Middle frontal gyrus (tissue), 1 donor: ENCODE results near the gene NRP2.

Experiments used
- DNase-seq: peaks from one replicate; pipeline ENCODE4 v3.0.0-alpha.2; 2015; ENCODE audit warnings: low spot score; ENCODE audit errors: extremely low spot score

Gene NRP2

DNA sequence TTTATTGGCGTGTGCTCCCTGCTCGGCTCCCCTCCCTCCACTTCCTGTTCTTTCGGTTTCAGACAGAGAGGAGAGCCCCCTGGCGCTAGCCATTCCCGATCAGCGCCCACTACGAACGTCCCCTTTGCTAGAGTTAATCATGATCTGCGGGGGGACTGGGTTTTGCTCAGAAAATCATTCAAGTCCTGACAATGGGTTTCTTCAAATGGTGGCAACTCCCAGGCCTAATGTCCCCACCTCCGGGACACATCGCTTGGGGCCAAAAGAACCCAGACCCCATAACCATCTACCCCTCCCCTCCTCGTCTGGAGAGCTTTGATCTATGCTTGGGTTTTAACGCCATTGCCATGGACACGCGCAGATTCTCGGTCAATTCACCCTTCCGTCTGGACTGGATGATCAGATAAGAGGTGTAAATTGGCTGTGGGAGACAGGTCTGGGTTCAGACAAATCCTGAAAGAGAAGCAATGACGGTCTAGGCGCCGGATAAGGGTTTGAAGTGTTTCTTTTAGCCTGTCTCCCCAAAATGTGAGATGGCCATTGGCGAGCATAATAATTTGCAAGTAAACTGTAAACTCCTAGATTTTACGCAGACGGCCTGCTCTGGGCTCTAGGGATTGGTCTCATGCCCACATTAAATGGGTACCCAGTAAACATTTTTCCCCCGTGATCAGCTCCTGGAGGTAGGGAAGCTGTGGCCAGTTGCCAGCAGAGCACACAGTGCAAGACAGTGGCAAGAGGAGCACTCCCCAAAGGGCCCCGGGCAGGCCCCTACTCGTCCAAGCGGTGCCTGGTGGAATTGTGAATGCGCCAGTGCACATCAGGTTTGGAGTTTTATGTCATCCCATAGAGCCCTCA lies 4.7 kb downstream of the NRP2 start:
- DNase-seq: no peak

DNA sequence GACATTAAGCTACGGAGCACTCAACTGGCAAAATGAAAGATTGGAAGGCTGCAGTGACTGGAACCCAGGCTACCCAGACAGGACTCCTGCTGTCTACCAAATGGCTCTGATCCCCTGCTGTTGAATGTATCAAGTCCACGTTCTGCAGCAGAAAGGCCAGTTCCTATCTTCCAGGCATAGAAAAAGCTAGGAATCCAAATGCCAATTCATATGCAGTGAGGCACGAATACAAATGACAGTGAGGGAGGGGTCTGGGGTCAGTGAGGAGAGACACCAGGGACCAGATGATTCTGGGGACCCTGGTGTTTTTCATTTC lies 5.3 kb downstream of the NRP2 start:
- DNase-seq: no peak

DNA sequence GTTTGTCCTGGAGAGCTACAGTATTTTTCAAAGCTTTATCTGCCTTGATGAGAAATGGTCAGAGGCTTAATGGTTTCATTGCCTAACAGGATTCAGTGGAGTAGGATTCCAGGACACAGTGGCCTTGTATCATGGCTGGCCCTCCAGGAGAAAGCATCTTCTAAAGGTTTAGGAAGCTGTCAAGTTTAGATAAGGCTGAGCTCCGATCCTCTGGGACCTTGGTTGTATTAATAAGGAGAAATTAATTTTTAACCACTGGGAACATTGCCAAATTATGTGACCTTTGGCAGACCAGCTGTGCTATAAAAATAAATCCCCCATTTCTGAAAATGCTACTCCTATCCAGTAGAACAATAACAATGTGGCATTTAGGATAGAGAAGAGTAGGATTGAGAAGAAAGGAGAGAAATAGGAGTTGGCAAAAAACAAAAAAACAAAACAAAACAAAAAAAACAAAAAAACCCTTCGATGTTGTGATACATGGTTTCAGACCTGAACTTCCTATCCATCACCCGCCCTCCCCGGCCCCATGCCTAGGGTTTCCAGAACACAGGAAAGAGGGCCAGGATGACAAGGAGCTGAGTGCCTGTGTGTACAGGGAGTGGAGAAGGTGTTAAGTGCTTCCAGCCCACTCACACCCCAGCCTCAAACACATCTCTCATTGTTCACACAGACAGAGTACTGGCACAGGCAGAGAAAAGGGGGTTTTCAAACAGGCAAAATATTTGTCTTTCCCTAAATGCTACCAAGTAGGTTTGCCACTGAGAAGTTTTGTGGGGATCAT lies 6.3 kb downstream of the NRP2 start:
- DNase-seq: no peak

DNA sequence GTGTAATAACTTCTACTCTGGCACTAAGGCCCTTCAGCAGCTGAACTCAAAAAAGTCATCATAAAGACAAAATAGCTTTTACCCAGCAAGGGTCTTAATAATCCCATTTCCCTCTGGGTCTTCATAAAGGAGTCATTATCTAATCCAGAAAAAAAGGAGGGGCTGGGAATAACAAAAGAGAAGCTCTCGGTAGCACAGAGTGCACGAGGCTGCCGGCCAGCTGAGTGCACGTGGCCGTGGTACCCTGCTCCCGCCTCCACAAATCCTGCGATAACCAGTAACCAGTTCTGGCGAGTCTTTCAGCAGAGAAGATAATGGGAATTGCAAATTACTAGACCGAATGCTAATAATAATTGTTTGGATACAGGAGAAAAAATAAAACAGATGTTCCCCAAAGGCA lies 7.5 kb downstream of the NRP2 start:
- no peak for DNase-seq

DNA sequence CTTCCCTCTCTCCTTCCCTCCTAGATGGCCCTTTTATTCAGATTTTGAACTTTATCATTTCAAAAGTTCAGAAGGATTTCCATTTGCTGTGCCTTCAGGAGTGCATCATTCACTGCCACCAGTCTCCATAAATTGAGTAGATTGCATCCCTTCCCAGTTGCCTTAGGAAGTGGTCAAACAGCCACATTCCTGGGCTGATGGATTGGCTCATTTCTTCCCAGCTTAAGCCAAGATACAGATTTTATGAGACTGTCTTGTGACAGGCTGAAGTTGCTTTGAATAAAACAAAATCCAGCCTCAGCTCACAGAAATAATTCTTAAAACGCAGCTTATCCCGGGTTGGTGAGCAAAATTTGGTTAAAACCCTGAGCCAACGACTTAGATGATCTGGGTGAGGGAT lies 9.8 kb downstream of the NRP2 start:
- no peak for DNase-seq

DNA sequence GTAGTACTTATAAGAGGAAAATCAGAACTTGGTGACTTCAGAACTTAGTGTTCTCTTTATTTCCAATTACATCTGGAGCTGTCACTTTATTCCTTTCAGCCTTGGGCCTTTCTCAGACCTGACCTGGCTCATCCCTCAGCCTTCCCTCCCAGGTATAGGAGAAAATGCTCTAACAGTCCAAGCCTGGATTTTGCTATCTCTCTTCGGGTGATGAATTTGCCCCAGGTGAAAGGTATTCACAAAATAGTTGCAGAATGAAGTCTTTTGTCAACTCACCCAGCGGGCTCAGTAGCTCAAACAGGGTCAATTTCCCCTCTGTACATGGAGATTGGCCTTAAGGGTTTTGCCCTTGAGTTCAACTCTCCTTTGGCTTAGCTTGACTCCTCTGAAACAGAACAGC lies 12.0 kb downstream of the NRP2 start:
- no peak for DNase-seq

DNA sequence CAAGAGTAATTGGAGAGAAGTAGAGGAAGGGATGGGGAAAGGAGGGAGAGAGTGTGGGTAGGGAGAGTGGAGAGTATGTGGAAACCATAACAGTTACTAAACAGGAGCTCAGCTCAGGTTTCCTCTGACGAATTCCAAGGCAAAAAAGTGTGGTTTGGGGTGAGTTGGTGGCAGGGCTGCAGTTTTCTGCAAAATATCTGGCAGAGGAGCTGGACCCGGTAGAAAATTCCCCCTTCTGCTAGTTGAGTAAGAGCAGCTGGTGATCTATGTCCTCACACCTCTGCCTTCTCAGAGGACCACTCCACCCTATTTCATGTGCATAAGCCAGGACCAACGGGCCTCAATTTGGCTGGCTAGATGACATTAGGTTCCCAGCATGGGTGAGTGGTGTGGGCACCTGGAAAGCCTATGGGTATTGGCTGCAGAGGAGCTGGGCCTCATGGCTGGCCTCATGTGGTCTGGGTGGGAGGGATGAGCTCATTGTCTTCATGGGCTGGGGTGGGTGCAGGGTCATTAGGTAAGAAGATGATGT lies 13.2 kb downstream of the NRP2 start:
- DNase-seq: no peak

DNA sequence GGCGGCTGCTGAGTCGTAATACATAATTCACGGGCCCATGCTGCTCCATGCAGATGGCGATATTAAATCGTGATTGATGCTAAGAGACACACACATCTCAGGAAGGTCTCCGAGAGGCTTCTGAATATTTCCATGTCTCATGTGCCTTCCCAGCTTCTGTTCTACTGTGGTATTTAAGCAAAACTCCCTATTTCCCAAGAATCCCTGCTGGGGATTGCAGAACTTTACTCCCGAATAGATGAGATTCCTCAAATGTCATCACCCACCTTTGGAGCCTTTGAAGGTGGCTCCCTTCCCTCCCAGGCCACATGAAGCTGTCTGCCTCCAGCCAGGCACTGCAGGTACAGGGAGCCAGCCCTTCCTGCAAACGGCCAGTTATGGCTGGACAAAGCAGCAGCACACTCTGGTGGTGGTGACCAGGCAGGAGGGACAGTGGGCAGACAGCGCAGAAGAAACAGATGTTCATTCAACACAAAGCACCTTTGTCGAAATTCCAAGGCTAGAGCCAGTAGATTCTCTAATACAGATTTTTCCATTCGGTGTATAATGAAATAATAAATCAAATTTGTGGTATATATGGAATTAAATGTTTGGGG lies 14.1 kb downstream of the NRP2 start:
- no peak for DNase-seq

DNA sequence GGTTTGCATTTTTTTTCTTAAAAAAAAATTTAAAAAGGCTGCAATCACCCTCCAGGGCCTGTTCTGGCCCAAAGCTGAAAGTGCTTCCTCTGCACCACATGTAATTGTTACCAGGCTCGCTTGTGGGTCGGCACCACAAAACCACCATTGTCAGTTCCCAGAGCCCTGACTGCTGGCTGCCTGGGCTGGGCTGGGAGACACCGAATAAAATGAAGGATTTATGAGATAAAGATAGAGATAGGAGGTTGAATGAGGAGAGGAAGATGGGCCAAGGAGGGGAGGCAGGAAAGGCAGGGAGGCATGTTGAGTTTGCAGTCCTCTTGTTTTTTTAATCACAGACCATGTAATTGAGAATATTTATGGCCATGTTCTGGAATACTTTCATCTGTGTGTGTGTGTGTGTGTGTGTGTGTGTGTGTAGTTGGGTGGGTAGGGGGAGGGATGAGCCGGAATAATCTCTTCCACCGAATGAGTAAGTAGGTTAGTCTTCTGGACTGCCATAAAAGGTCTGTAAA lies 14.7 kb downstream of the NRP2 start:
- no peak for DNase-seq

DNA sequence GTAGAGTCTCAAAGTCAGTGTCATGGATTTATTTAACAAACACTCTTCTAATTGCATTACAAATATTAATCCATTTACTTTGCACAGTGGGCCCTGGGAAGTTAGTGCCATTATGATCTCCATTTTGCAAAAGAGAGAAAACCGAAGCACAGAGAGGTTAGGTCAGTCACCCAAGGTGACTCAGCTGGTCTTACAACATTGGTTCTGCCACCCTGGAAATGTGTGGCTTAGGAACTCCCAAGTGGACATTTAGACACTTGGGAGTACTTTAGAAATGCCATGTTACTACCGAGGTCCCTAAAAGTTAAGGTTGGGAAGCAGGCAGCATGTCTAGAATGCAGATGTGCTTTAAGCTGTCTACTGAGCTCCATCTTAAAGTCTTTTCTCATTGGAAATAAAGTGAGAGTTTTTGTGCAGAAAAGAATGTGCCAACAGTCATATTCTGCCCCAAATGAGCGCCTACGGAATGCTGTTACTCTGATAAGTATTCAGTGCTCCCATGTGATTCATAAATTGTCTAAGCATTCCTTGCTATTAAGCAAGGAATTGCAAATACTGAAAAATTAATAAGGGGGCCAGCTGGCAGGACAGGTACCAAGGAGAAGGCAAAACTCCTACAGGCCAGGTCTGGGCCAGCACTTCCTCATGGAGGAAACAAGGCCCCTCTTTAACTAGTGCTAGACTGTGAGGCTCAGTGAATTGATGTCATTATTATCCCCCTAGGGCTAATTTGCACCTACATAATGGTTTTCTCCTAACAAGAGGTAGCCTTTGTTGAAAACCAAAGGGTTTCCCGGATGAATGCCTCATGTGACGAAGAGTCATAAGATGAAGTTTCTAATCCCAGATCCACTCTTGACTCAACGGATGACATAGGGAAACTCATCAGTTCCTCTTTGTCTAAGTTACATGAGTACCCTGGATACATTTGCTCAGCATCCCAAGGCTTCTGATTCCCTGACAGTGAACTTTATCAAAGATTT lies 16.3 kb downstream of the NRP2 start:
- no peak for DNase-seq

DNA sequence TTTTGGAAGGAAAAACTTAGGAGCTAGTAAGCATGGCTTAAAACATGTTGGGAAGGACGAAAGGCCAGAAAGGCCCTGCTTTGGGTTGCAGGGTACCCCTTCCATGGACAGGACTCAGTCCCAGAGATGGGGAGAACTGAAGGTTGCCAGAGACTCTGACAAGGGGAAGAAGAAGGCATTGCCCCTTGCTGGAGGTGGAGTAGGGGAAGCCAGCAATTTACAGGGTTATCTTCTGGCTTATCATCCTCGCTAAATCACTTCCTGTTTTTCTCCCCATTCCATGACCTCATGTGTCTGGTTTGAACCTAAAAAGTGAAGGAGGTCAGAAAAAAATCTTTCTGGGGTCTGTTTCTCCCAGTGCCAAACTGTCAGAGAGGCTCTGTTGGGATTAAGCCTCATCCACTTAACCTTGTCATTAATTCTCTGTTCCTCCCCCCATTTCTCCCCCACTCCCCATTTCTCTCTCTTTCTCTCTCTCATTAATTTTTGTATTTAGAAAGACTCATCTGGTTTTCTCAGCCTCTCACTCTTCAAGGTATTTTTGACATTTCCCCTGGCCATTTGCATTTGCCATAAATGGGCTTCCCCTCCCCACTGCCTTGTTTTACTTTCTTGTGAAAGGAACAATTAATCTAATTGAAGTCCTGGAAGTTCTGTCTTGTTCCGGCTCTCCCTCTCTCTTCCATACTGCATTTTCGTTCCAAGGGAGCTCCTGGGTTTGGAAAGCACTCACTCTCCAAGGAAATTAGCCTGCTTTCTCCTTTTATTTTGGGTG lies 17.4 kb downstream of the NRP2 start:
- DNase-seq: no peak

DNA sequence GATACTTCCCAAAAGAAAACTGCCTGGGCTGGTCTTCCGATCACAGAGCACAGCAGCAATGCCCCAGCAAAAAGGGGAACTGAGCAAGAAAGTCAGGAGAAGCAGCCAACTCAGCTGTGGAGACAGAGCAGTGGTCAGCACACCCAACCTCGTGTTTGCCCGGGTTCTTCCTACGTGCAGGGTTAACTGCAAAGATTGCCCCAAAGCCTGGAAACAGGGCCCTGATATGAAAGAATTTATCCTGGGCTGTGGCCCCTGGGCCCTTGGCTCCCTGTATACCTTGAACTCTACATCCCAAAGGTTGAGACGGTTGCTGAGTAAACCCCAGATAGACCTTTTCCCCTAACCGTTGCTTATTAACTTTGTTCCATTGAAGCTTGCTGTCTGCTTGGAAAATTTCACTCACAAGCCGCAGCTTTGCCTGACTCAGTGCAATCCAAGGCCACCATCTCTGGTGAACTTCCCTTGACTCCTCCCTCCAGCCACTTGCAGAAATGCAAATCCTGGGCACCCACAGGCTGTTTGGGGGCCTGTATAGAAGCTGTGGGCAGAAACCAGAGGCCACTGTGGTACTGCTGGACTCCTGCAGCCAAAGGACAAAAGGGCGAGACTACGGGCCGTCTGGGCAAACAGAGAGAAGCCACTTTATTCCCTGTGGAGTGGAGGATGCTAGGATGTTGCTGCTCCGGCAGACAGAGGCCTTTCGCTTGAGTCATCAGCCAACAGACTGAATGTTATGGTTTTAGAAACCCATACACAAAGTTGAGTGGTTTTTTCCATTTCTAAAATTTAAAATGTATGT lies 18.2 kb downstream of the NRP2 start:
- no peak for DNase-seq

DNA sequence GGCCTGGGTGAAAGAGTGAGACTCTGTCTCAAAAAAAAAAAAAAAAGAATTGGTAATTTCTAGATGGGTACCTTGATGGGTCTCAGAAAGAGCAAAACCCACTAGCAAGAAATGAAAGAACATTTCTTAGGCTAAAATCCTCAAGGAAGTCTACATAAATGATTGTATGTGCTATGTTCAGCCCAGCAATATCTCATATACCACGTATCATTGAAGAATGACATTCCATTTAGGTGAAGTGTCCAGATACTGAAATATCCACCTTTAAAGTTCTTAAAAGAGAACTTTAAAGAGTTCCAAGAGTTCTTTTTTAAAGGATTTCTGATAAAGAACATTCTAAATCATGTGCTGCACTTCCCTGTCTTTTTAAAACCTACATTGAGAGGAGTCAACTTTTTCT lies 19.2 kb downstream of the NRP2 start:
- DNase-seq: no peak

DNA sequence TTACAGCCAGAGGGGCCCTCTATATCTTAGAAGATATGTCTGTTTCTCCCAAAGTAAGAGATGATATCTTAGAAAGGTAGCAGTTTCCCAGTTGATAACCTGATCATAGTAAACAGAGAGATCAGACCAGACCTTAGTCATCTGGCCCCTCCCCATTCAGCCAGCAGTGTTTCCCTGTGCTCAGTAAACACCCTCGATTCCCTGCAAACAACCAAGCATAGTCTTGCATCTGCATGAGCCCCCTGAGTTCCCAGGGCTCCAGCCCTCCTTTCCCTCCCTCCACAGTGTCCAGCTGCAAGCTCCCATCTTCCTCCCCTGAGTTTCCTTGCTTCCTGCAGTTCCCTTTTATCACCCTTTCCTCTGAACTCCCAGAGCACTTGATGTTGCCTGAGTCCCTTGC lies 20.3 kb downstream of the NRP2 start:
- no peak for DNase-seq

DNA sequence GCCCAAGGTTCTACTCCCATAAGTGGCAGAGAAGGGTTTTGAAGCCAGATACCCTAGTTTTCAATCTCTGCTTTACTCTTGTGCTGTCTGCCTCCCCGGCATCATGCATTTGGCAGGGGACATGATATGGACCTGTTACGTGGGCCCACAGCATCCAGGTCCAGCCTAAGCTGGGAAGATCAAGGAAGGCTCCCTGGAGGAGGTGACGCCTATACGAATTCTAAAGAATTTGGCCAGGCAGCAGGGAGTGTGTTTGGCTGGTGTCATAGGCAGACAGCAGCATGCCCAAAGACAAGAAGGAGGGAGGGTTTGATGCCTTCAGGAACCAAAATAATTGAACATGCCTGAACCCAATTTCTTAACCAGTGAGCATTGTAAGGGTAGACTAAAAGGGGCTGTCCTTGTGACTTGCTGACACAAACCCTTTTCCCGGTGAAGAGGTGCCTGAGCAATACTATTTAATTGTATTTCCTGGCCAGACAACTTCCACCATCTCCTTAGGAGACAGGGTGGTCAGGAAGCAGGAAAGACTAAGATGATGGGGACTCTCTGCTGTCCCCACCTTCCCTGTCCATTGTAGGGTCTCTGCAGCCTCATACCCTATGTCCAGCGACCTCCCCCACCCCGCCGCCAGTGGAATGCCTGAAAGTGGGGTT lies 21.3 kb downstream of the NRP2 start:
- no peak for DNase-seq

DNA sequence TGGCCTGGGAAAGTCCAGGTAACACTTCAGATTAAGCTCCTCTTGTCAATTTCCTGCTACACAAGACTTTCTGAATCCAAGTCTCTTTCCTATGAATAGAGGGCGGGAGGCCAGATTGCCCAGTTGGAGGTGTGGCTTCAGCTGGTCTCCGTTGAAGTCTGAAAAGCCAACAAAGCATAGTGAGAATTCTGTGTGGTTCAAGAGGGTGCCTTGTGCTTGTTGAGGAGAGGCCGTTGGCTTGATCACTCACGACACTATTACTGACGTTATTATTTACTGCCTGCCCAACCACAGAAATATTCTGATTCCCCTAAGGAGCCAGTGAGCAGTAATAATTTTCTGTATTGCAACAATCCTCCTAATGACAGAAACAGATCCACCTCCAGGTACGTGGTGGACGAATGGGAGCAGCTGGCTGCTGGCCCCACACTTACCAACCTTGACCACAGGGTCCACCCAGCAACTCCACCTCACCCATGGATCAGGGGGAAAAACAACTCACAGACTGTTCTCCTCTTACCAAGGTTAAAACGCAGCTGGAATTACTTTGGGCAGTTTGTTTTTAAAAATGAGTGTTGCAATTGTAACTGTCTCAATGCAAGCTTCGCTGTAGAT lies 21.9 kb downstream of the NRP2 start:
- no peak for DNase-seq

DNA sequence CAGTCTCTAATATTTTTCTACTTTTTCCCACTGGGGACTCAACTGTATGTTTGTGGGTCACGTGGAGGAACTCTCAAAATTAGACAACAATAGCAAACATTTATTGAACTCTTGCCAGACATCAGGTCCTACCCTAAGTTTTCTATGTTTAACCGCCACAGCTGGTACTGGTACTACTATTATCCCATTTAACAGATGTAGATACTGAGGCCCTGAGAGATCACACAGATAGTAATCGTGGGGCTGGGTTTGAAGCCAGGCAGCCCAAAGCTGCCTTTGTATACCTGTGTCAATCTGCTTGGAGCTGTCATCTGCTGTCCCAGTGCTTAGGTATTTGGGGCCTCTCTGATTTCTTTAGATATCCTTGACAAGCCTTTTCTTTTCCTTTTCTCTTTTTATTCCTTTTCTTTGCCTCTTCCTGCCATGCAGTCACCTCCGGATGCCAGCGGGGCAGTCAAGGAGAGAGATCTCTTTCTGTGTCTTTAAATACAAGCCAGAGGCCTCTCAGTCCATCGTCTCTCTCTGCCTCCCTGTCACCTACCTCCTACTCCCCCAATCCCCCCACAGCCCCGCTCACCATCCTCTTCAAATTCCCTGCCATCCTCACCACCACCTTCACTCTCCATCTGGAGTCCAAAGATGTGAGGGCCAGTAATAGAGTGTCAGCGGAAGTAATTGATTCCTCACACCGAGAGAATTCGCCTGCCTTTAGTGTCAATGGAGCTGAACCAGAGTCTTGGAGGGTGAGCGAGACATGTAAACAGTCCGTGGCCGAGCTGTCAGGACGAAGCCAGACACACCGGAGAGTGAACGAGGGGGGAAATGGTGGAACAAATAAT lies 23.4 kb downstream of the NRP2 start:
- no peak for DNase-seq
